K562 (cell line): ENCODE measurements around the gene ZNF138. TPM values are rescaled to one million over a fixed set of nuclear protein-coding genes. Genes with fewer than 3 reads are reported as not detected.

Experiments used
- BCL6 ChIP-seq: fragments of 250-450 bp; sonication (Bioruptor Pico); IDR thresholded peaks from 2 replicates; pipeline ENCODE4 v1.4.0; 2020
- C11orf30 ChIP-seq: fragments of 450-650 bp; IDR thresholded peaks from 2 replicates; pipeline ENCODE4 v1.6.1; 2016; ENCODE audit warnings: low read depth, mild to moderate bottlenecking
- ETS2 ChIP-seq: IDR thresholded peaks from 2 replicates; pipeline ENCODE4 v1.6.1; 2016; ENCODE audit warnings: borderline replicate concordance, missing genetic modification characterization, mild to moderate bottlenecking, moderate library complexity, missing compliant biosample characterization; ENCODE audit not compliant: poor library complexity, severe bottlenecking
- EWSR1 ChIP-seq: fragments of 450-650 bp; IDR thresholded peaks from 2 replicates; pipeline ENCODE4 v1.6.1; 2018; ENCODE audit warnings: borderline replicate concordance, mild to moderate bottlenecking, low read depth, moderate library complexity; ENCODE audit not compliant: partially characterized antibody
- GTF3C2 ChIP-seq: IDR thresholded peaks from 3 replicates; pipeline ENCODE4 v1.6.1; 2011; ENCODE audit warnings: borderline replicate concordance, mild to moderate bottlenecking, moderate library complexity; ENCODE audit not compliant: insufficient read length; ENCODE audit errors: extremely low read depth
- KLF13 ChIP-seq: fragments of 450-650 bp; IDR thresholded peaks from 2 replicates; pipeline ENCODE4 v1.6.1; 2016; ENCODE audit warnings: missing genetic modification characterization, low read depth, mild to moderate bottlenecking, missing compliant biosample characterization, moderate library complexity, borderline replicate concordance
- PRMT5 ChIP-seq: sonication (generic); formaldehyde crosslinking; IDR thresholded peaks from 2 replicates; pipeline ENCODE4 v1.5.0; 2020; ENCODE audit warnings: missing genetic modification reagents
- PTTG1 ChIP-seq: fragments of 450-650 bp; IDR thresholded peaks from 2 replicates; pipeline ENCODE4 v1.6.1; 2016; ENCODE audit warnings: low read depth, mild to moderate bottlenecking, missing genetic modification characterization, missing compliant biosample characterization
- RERE ChIP-seq: sonication (generic); formaldehyde crosslinking; IDR thresholded peaks from 2 replicates; pipeline ENCODE4 v1.8.0; 2023; ENCODE audit warnings: missing genetic modification reagents, mild to moderate bottlenecking, borderline replicate concordance
- SMARCB1 ChIP-seq: IDR thresholded peaks from 2 replicates; pipeline ENCODE4 v1.6.1; 2011; ENCODE audit warnings: improper control_type of control experiment, low read depth; ENCODE audit not compliant: insufficient read length
- STAG1 ChIP-seq: sonication (generic); formaldehyde crosslinking; IDR thresholded peaks from 2 replicates; pipeline ENCODE4 v1.5.0; 2020; ENCODE audit warnings: missing genetic modification reagents, borderline replicate concordance
- STAT6 ChIP-seq: sonication (generic); formaldehyde crosslinking; IDR thresholded peaks from 2 replicates; pipeline ENCODE4 v1.8.1; 2023; ENCODE audit warnings: mild to moderate bottlenecking, missing genetic modification reagents
- XRCC5 ChIP-seq: fragments of 200-400 bp; formaldehyde crosslinking; IDR thresholded peaks from 2 replicates; pipeline ENCODE4 v1.6.1; 2017; ENCODE audit warnings: low read depth, mild to moderate bottlenecking, low read length
- ZNF444 ChIP-seq: fragments of 250-450 bp; sonication (Bioruptor Pico); IDR thresholded peaks from 2 replicates; pipeline ENCODE4 v1.4.0; 2020; ENCODE audit warnings: mild to moderate bottlenecking, moderate library complexity
- ZNF589 ChIP-seq: fragments of 200-800 bp; sonication (Bioruptor generic); IDR thresholded peaks from 2 replicates; pipeline ENCODE4 v1.6.1; 2016; ENCODE audit warnings: low read depth, missing genetic modification characterization, missing compliant biosample characterization
- ZNF77 ChIP-seq: fragments of 250-450 bp; sonication (Bioruptor Pico); IDR thresholded peaks from 2 replicates; pipeline ENCODE4 v1.5.0; 2020
- polyA plus RNA-seq, 8 experiments: library from polyadenylated mRNA; depleted of rRNA in 4 of 8; stranded (reverse) in 5 of 8; unstranded in 3 of 8; fragments of >200 nt; fragmentation: Nextera tagmentation in 2 of 8; fragmentation: Illumina TruSeq in 1 of 8; extraction: Ambion mirVana in 2 of 8; extraction: Trizol in 1 of 8; gene quantifications; 2 replicates each; pipeline versions ENCODE4 v1.2.1 to v1.2.3, GENCODE V29; 2011 to 2014; ENCODE audit warnings: inconsistent platforms in 1 of 8, missing spikeins in 1 of 8
- total RNA-seq, 7 experiments: library from RNA; depleted of rRNA in 6 of 7; stranded (reverse); fragments of >200 nt in 6 of 7; fragmentation: Illumina TruSeq in 2 of 7; extraction: Trizol in 2 of 7; gene quantifications; 2 replicates each; pipeline versions ENCODE4 v1.2.1 to v1.2.3, GENCODE V29; 2011 to 2021; ENCODE audit warnings: low replicate concordance in 1 of 7

The ZNF138 gene
- total and polyA plus RNA-seq, 9 of the 15 experiments (the other 6 are each of a cell fraction or from before 2014, with no cell fraction given), result 14.6 to 34.9 (median 22.6) TPM

- TF ChIP-seq GTF3C2 (no peak), XRCC5 (peak; percentile 69; the same call in 1 of the 2 replicates), C11orf30 (peak; percentile 76), BCL6 (CRISPR knock-in tag) (no peak), KLF13 (tag) (no peak), ETS2 (tag) (no peak), STAG1 (CRISPR knock-in tag) (no peak), ZNF589 (peak; percentile 0; the same call in 1 of the 2 replicates), PTTG1 (tag) (no peak), EWSR1 (no peak), ZNF444 (CRISPR knock-in tag) (no peak), PRMT5 (CRISPR knock-in tag) (no peak), ZNF77 (CRISPR knock-in tag) (no peak), STAT6 (CRISPR knock-in tag) (no peak; the same call in 1 of the 2 replicates), SMARCB1 (no peak), RERE (CRISPR knock-in tag) (no peak)
Measured at GRCh38 chr7:64794171-64794844, at the start of gene ZNF138 (continued).
